ENCODE measurements around the gene CMTM6. TPM values are rescaled to one million over a fixed set of nuclear protein-coding genes. Genes with fewer than 3 reads are reported as not detected.

CMTM6 gene
- total RNA-seq, 2 donors from 2014 or later = 20.2 to 40.9 TPM

- H3K36me3 ChIP-seq (replicated peaks in 1 of 2; ENCODE audit: insufficient read depth in 1 of 2, low read depth in 2 of 2) = no peaks in the 10 kb centered on the region
- WGBS, 2 donors = 87 to 97% methylated on average over 3 of the region's 3 CpGs
- peaks cover 15% of the 10 kb centered on the region for H3K4me1 ChIP-seq
- no peaks in the 10 kb centered on the region for H3K27me3 ChIP-seq
- H3K9me3 ChIP-seq = no peaks in the 10 kb centered on the region
- TF ChIP-seq POLR2A (IDR thresholded peaks at IDR 0.05) (no peak), CTCF (IDR thresholded peaks at IDR 0.05) (no peak)
- DNase-seq = no peak
- no peak overlapping the region for H3K27ac ChIP-seq
- no peak overlapping the region for H3K4me3 ChIP-seq
- no peak for ATAC-seq
- intact Hi-C loops (cut with DNase I) = no loop called here
Measured at GRCh38 chr3:32431481-32431880, 71.2 kb downstream of the CMTM6 start.

Small RNAs within 50 kb of the gene (microRNA-seq; reads per million reads assigned to microRNA genes)
- gene MIR548AY (ENCODE audit: borderline number of aligned reads in 2 of 2, borderline replicate concordance in 2 of 2) = 0 to 0.47 reads per million in 2 donors

Small RNAs within 50 kb of the gene (small RNA-seq; reads per million reads assigned to genes)
- gene MIR548AY = not detected

Other genes starting within 250 kb of the CMTM6 start
- gene CMTM7, start 111.0 kb downstream of the CMTM6 start, total RNA-seq = 10 to 100 TPM; 23.3 to 51.1 TPM
- 10 to 100 TPM in 1 of 2 donors, 1 to 10 TPM in 1; 7.6 to 16.3 TPM for gene DYNC1LI1, start 68.0 kb upstream of the CMTM6 start, total RNA-seq
- gene CNOT10, start 182.3 kb upstream of the CMTM6 start, total RNA-seq = 10 to 100 TPM; 10.4 to 22.1 TPM